ENCODE measurements around the gene CRB3. TPM values are rescaled to one million over a fixed set of nuclear protein-coding genes. Genes with fewer than 3 reads are reported as not detected.

Gene CRB3
- total and polyA plus RNA-seq, 2 of the 8 experiments (the other 6 are each of a cell fraction or from before 2014, with no cell fraction given) = 21.1 to 24.6 TPM

GRCh38 chr19:6452223-6452614 lies 11.9 kb upstream of the CRB3 start:
- Histone ChIP-seq H3K23me2 (ENCODE audit: low read depth, low read length) (no peaks in the 10 kb centered on the region), H4K91ac (replicated peaks; ENCODE audit: insufficient read length, low read length) (no peak overlapping the region), H2BK12ac (ENCODE audit: low read depth, low read length) (no peak overlapping the region), H3K18ac (ENCODE audit: extremely low read depth, low read length) (no peak overlapping the region), H2BK15ac (ENCODE audit: low read length) (no peak overlapping the region), H2AFZ (ENCODE audit: low read length) (no peak overlapping the region), H3K79me2 (ENCODE audit: control insufficient read depth in 1 of 2, insufficient read depth in 2 of 2, low read length in 2 of 2) (no peaks in the 10 kb centered on the region), H3K4me2 (ENCODE audit: insufficient read depth in 1 of 2, low read depth in 2 of 2, low read length in 2 of 2) (no peak overlapping the region), H4K8ac (ENCODE audit: extremely low read depth, insufficient read depth, low read length) (no peak overlapping the region; the same call in 1 of the 2 replicates), H4K20me1 (replicated peaks in 1 of 2; ENCODE audit: control insufficient read depth in 1 of 2, insufficient read depth in 2 of 2, low read length in 2 of 2) (no peaks in the 10 kb centered on the region), H3K36me3 (ENCODE audit: control insufficient read depth in 2 of 4, insufficient read depth in 4 of 4, low read length in 3 of 4) (peaks cover 5 to 30% (median 10%) of the 10 kb centered on the region in 4 experiments; a peak in 7 of 8 replicates), H2AK5ac (ENCODE audit: low read depth, low read length) (no peak overlapping the region), H3K4me1 (replicated peaks in 1 of 4; ENCODE audit: control insufficient read depth in 3 of 4, insufficient read depth in 4 of 4, low read length in 3 of 4) (no peaks in the 10 kb centered on the region), H4K5ac (ENCODE audit: insufficient read length, low read depth, low read length) (no peak overlapping the region), H3K79me1 (ENCODE audit: low read depth, low read length) (no peaks in the 10 kb centered on the region), H2BK5ac (ENCODE audit: low read depth, low read length) (no peak overlapping the region), H3K27me3 (replicated peaks in 1 of 4; ENCODE audit: control insufficient read depth in 3 of 4, extremely low read depth in 1 of 4, insufficient read depth in 3 of 4, low read length in 3 of 4) (no peaks in the 10 kb centered on the region), H3K27ac (ENCODE audit: low read depth, low read length) (no peak overlapping the region), H3K4ac (replicated peaks; ENCODE audit: insufficient read length, low read depth, low read length) (no peak overlapping the region), H3K14ac (ENCODE audit: insufficient read length) (no peak overlapping the region), H2BK120ac (replicated peaks; ENCODE audit: low read depth, low read length) (no peak overlapping the region), H3K56ac (replicated peaks; ENCODE audit: insufficient read length, low read depth, low read length) (no peak overlapping the region), H2BK20ac (ENCODE audit: low read length) (no peak overlapping the region), H3K9ac (replicated peaks in 1 of 4; ENCODE audit: extremely low read depth in 1 of 4, low read depth in 3 of 4, low read length in 3 of 4) (no peak overlapping the region), H3K4me3 (ENCODE audit: extremely low read depth in 1 of 4, insufficient read depth in 2 of 4, low read depth in 3 of 4, low read length in 4 of 4) (no peak overlapping the region), H3K23ac (ENCODE audit: insufficient read length) (no peak overlapping the region), H3K9me3 (ENCODE audit: insufficient read depth in 2 of 2, low read depth in 1 of 2, low read length in 1 of 2) (peaks cover 0 to 8% of the 10 kb centered on the region in 2 experiments; a peak in 1 of 4 replicates)
- 84% methylated on average over 19 of the region's 19 CpGs; no CpG with 5 or more reads in 1 of the 2 experiments for WGBS, 2 experiments (ENCODE audit: extremely low coverage in 1 of 2, insufficient coverage in 1 of 2, insufficient read length in 1 of 2, insufficient replicate concordance in 2 of 2, low coverage in 1 of 2, low lambda C conversion rate in 2 of 2, missing lambda C conversion rate in 1 of 2)
- POLR2A ChIA-PET (ENCODE audit: partially characterized antibody) = interaction anchor here (1.2 kb wide), 1 partner anchor 9 kb away, joined by 4 read pairs; no protein-coding TSS in a partner anchor
- TF ChIP-seq EZH2 (IDR thresholded peaks at IDR 0.05; ENCODE audit: low read depth, low read length, severe bottlenecking) = no peak
- no peak for TF ChIP-seq CTBP2 (IDR thresholded peaks at IDR 0.05; ENCODE audit: borderline replicate concordance, insufficient read depth, insufficient read length, low read length)
- CTCF ChIA-PET (ENCODE audit: partially characterized antibody) = interaction anchor here (0.9 kb wide), 1 partner anchor 13 kb away, joined by 5 read pairs; no protein-coding TSS in a partner anchor
- FAIRE-seq (no peak), DNase-seq (ENCODE audit: low read depth in 1 of 2, low spot score in 2 of 2) (no peak)

Data from H1 (cell line).